Common myeloid progenitor, CD34-positive (primary cell): ENCODE measurements around the gene BCR.

ENCODE experiments used
- CTCF ChIA-PET: fragments of 350-600 bp; sonication (Branson Sonifier 250); formaldehyde crosslinking; loops from one replicate; lab custom pipeline; 2021; ENCODE audit warnings: antibody characterized with exemption; lab: Charles Lee
- POLR2A ChIA-PET: fragments of 350-600 bp; sonication (Branson Sonifier 250); formaldehyde crosslinking; loops from one replicate; lab custom pipeline; 2021; ENCODE audit warnings: antibody characterized with exemption; lab: Charles Lee
- DNase-seq, 3 donors: peaks; one replicate each; pipeline versions ENCODE4 v3.0.0 to v3.0.0-alpha.2; 2013
- H3K27ac ChIP-seq, 2 experiments: 1 replicate in 1 of 2; 2 replicates in 1 of 2; pipeline ENCODE4 v1.7.0; 2013; ENCODE audit warnings: inconsistent platforms in 2 of 2, low read length in 2 of 2, mild to moderate bottlenecking in 2 of 2, low read depth in 1 of 2, moderate library complexity in 1 of 2; ENCODE audit not compliant: severe bottlenecking in 2 of 2, insufficient read depth in 1 of 2, poor library complexity in 1 of 2
- H3K27me3 ChIP-seq, 5 experiments: replicated peaks in 2 of 5; 1 replicate in 3 of 5; 2 replicates in 2 of 5; pipeline versions ENCODE4 v1.6.1 to v1.7.0; 2013; ENCODE audit warnings: low read length in 4 of 5, mild to moderate bottlenecking in 2 of 5, moderate library complexity in 2 of 5, inconsistent platforms in 1 of 5; ENCODE audit not compliant: insufficient read depth in 5 of 5, control insufficient read depth in 4 of 5
- H3K36me3 ChIP-seq, 4 experiments: 1 replicate in 2 of 4; 2 replicates in 2 of 4; pipeline versions ENCODE4 v1.6.1 to v1.7.0; 2013; ENCODE audit warnings: low read length in 3 of 4, control low read depth in 1 of 4, mild to moderate bottlenecking in 1 of 4; ENCODE audit not compliant: control insufficient read depth in 4 of 4, insufficient read depth in 4 of 4
- H3K4me1 ChIP-seq, 4 experiments: 1 replicate in 3 of 4; 2 replicates in 1 of 4; pipeline versions ENCODE4 v1.6.1 to v1.7.1; 2013; ENCODE audit warnings: low read length in 3 of 4, mild to moderate bottlenecking in 3 of 4, control low read depth in 1 of 4, inconsistent platforms in 1 of 4, moderate library complexity in 1 of 4; ENCODE audit not compliant: control insufficient read depth in 4 of 4, insufficient read depth in 4 of 4; ENCODE audit errors: control extremely low read depth in 1 of 4
- H3K4me3 ChIP-seq, 7 experiments: 1 replicate in 4 of 7; 2 replicates in 3 of 7; pipeline versions ENCODE4 v1.5.1 to v1.7.0; 2013; ENCODE audit warnings: mild to moderate bottlenecking in 7 of 7, low read length in 6 of 7, moderate library complexity in 6 of 7, inconsistent platforms in 2 of 7, low read depth in 2 of 7, control low read depth in 1 of 7; ENCODE audit not compliant: insufficient read depth in 4 of 7, control insufficient read depth in 1 of 7; ENCODE audit errors: extremely low read depth in 1 of 7
- H3K9me3 ChIP-seq, 5 experiments: 1 replicate in 4 of 5; 2 replicates in 1 of 5; pipeline versions ENCODE4 v1.6.1 to v1.7.1; 2013; ENCODE audit warnings: low read length in 4 of 5, mild to moderate bottlenecking in 2 of 5, inconsistent platforms in 1 of 5, low read depth in 1 of 5, moderate library complexity in 1 of 5; ENCODE audit not compliant: control insufficient read depth in 4 of 5, insufficient read depth in 2 of 5; ENCODE audit errors: control extremely low read depth in 1 of 5
- WGBS: methylation state at CpG from one replicate; pipeline ENCODE4 v1.1.5; 2013; ENCODE audit not compliant: insufficient coverage; 5-methylcytosine and 5-hydroxymethylcytosine counted together

BCR gene

GRCh38 chr22:23281053-23281405 lies 100.7 kb downstream of the BCR start:
- H3K36me3 ChIP-seq, result peaks cover 14 to 95% (median 75%) of the 10 kb centered on the region in 4 experiments
- H3K27me3 ChIP-seq, result no peaks in the 10 kb centered on the region
- CTCF ChIA-PET, result interaction anchor here (1.1 to 2.3 kb wide), 7 partner anchors 10 to 324 kb away, joined by 4 to 80 read pairs (median 6); no protein-coding TSS in a partner anchor
- no peak overlapping the region for H3K4me3 ChIP-seq
- WGBS, result 95% methylated on average over 11 of the region's 11 CpGs
- DNase-seq, result no peak
- peaks cover 0 to 11% (median 9%) of the 10 kb centered on the region in 4 experiments for H3K4me1 ChIP-seq
- POLR2A ChIA-PET, result no interaction called here
- H3K9me3 ChIP-seq, result no peaks in the 10 kb centered on the region
- no peak overlapping the region for H3K27ac ChIP-seq

GRCh38 chr22:23281406-23282088 lies 101.2 kb downstream of the BCR start:
- H3K27ac ChIP-seq, result no peak overlapping the region
- POLR2A ChIA-PET, result interaction anchor here (0.6 to 1.3 kb wide), 3 partner anchors 9 to 153 kb away, joined by 3 to 5 read pairs (median 3); no protein-coding TSS in a partner anchor
- H3K4me3 ChIP-seq, result peak overlapping the region in 1 of 7 experiments; percentile 24
- H3K9me3 ChIP-seq, result no peaks in the 10 kb centered on the region
- peak; percentile 82 to 88 (median 84) for DNase-seq
- no peaks in the 10 kb centered on the region for H3K27me3 ChIP-seq
- H3K36me3 ChIP-seq, result peaks cover 14 to 97% (median 79%) of the 10 kb centered on the region in 4 experiments
- 46% methylated on average over 19 of the region's 21 CpGs for WGBS
- peaks cover 0 to 11% (median 9%) of the 10 kb centered on the region in 4 experiments for H3K4me1 ChIP-seq
- CTCF ChIA-PET, result interaction anchor here (0.6 to 2.3 kb wide), 31 partner anchors 9 to 1659 kb away, joined by 3 to 80 read pairs (median 4); partner anchors contain the start of gene BCR

- POLR2A ChIA-PET, result interaction anchor here (0.6 to 1.3 kb wide), 3 partner anchors 8 to 154 kb away, joined by 3 to 5 read pairs (median 3); no protein-coding TSS in a partner anchor
- WGBS, result 72% methylated on average over 16 of the region's 16 CpGs
- CTCF ChIA-PET, result interaction anchor here (0.6 to 2.3 kb wide), 31 partner anchors 9 to 1659 kb away, joined by 3 to 80 read pairs (median 4); partner anchors contain the start of gene BCR
- H3K27ac ChIP-seq, result no peak overlapping the region
- peaks cover 0 to 11% (median 9%) of the 10 kb centered on the region in 4 experiments for H3K4me1 ChIP-seq
- no peak overlapping the region for H3K4me3 ChIP-seq
- H3K9me3 ChIP-seq, result no peaks in the 10 kb centered on the region
- DNase-seq, result peak in 1 of 3 donors; percentile 13
- peaks cover 14 to 97% (median 80%) of the 10 kb centered on the region in 4 experiments for H3K36me3 ChIP-seq
- H3K27me3 ChIP-seq, result no peaks in the 10 kb centered on the region
Measured at GRCh38 chr22:23282089-23282501, 101.8 kb downstream of the BCR start.

GRCh38 chr22:23282516-23282915 lies 102.2 kb downstream of the BCR start:
- peaks cover 0 to 11% (median 9%) of the 10 kb centered on the region in 4 experiments for H3K4me1 ChIP-seq
- DNase-seq, result no peak
- WGBS, result 100% methylated on average over 10 of the region's 10 CpGs
- H3K4me3 ChIP-seq, result no peak overlapping the region
- POLR2A ChIA-PET, result interaction anchor here (1.3 kb wide), 1 partner anchor 8 kb away, joined by 5 read pairs; no protein-coding TSS in a partner anchor
- H3K27ac ChIP-seq, result no peak overlapping the region
- H3K9me3 ChIP-seq, result no peaks in the 10 kb centered on the region
- no peaks in the 10 kb centered on the region for H3K27me3 ChIP-seq
- peaks cover 14 to 97% (median 80%) of the 10 kb centered on the region in 4 experiments for H3K36me3 ChIP-seq
- CTCF ChIA-PET, result interaction anchor here (0.9 to 2.3 kb wide), 25 partner anchors 8 to 326 kb away, joined by 3 to 80 read pairs (median 5); partner anchors contain the start of gene BCR

- H3K4me3 ChIP-seq, result no peak overlapping the region
- H3K27me3 ChIP-seq, result no peaks in the 10 kb centered on the region
- 98% methylated on average over 11 of the region's 11 CpGs for WGBS
- POLR2A ChIA-PET, result no interaction called here
- peaks cover 13 to 97% (median 79%) of the 10 kb centered on the region in 4 experiments for H3K36me3 ChIP-seq
- CTCF ChIA-PET, result interaction anchor here (1.1 to 2.3 kb wide), 9 partner anchors 8 to 323 kb away, joined by 3 to 80 read pairs (median 6); no protein-coding TSS in a partner anchor
- H3K27ac ChIP-seq, result no peak overlapping the region
- H3K9me3 ChIP-seq, result no peaks in the 10 kb centered on the region
- DNase-seq, result no peak
- peaks cover 0 to 11% (median 9%) of the 10 kb centered on the region in 4 experiments for H3K4me1 ChIP-seq
Measured at GRCh38 chr22:23282986-23283385, 102.7 kb downstream of the BCR start.

GRCh38 chr22:23283591-23284503 lies 103.5 kb downstream of the BCR start:
- no peak for DNase-seq
- ChIA-PET CTCF (interaction anchor here (0.9 to 1.4 kb wide), 4 partner anchors 10 to 110 kb away, joined by 3 to 10 read pairs (median 4); no protein-coding TSS in a partner anchor), POLR2A (no interaction called here)
- peaks cover 0 to 11% (median 9%) of the 10 kb centered on the region in 4 experiments for H3K4me1 ChIP-seq
- WGBS, result 97% methylated on average over 16 of the region's 22 CpGs
- no peaks in the 10 kb centered on the region for H3K9me3 ChIP-seq
- no peak overlapping the region for H3K27ac ChIP-seq
- no peak overlapping the region for H3K4me3 ChIP-seq
- no peaks in the 10 kb centered on the region for H3K27me3 ChIP-seq
- peaks cover 10 to 98% (median 80%) of the 10 kb centered on the region in 4 experiments for H3K36me3 ChIP-seq
